Measurements from ENCODE around the gene C11orf98. TPM values are rescaled to one million over a fixed set of nuclear protein-coding genes. Genes with fewer than 3 reads are reported as not detected.

Gene C11orf98
- total RNA-seq, 1 experiment from 2014 or later: 115 TPM

DNA sequence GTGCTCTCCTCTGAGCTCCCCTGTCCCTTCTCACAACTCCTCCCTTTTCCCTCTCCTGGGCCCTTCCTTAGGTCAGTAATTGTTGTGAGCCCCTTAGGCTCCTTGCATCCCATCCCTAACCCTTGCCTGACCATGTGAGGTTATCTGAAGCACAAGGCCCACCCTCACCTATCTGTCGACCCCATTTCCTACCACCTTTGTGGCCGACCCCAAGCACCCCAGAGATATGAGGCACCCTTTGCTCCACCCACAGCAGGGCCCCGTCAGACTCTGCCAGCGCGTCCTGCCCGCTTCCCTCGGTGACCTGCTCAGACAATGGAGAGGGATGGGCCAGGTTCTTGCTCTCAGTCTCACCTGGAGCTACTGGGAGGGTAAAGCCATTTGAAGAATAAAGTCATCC is 43.8 kb upstream of the C11orf98 start:
- intact Hi-C loops (cut with micrococcal nuclease; ENCODE audit: unreplicated experiment): no loop called here
- Histone ChIP-seq H3K9me3 (no peaks in the 10 kb centered on the region), H3K4me1 (peaks cover 23% of the 10 kb centered on the region), H3K27me3 (replicated peaks; ENCODE audit: control insufficient read depth, insufficient read depth, low read length) (no peaks in the 10 kb centered on the region), H3K36me3 (ENCODE audit: control insufficient read depth, insufficient read depth, low read length) (0 out of 2 replicates have a peak, but pooled peaks cover 3% of the 10 kb centered on the region), H3K4me3 (ENCODE audit: low read depth, low read length) (no peak overlapping the region)
- CTCF ChIA-PET: no interaction called here
- POLR2A ChIA-PET: interaction anchor here (1.0 kb wide), 1 partner anchor 19 kb away, joined by 4 read pairs; the partner anchor contains the start of gene TTC9C
- no peak for TF ChIP-seq CTCF (IDR thresholded peaks at IDR 0.05; ENCODE audit: insufficient read depth in 1 of 2, low read depth in 1 of 2, low read length in 1 of 2, severe bottlenecking in 1 of 2, unreplicated experiment in 1 of 2)
- Mint-ChIP-seq H3K9me3 (ENCODE audit: unreplicated experiment) (no peaks in the 10 kb centered on the region), H3K36me3 (ENCODE audit: insufficient read depth, unreplicated experiment) (peaks cover 87% of the 10 kb centered on the region), H3K27me3 (ENCODE audit: insufficient read depth, unreplicated experiment) (no peaks in the 10 kb centered on the region), H3K27ac (ENCODE audit: unreplicated experiment) (no peak overlapping the region), H3K4me3 (ENCODE audit: unreplicated experiment) (no peak overlapping the region), H3K4me1 (ENCODE audit: low read depth, unreplicated experiment) (peaks cover 27% of the 10 kb centered on the region)
- BruUV-seq (replicated peaks): no TSS peak
- DNase-seq: no peak

GRCh38 chr11:62708392-62708791 is 43.4 kb upstream of the C11orf98 start:
- H3K9me3 ChIP-seq: no peaks in the 10 kb centered on the region
- no peak for DNase-seq
- H3K27ac Mint-ChIP-seq (ENCODE audit: unreplicated experiment): peak overlapping the region; percentile 97
- H3K4me3 Mint-ChIP-seq (ENCODE audit: unreplicated experiment): no peak overlapping the region
- H3K9me3 Mint-ChIP-seq (ENCODE audit: unreplicated experiment): no peaks in the 10 kb centered on the region
- H3K36me3 ChIP-seq (ENCODE audit: control insufficient read depth, insufficient read depth, low read length): 0 out of 2 replicates have a peak, but pooled peaks cover 3% of the 10 kb centered on the region
- intact Hi-C loops (cut with micrococcal nuclease; ENCODE audit: unreplicated experiment): no loop called here
- no TSS peak for BruUV-seq (replicated peaks)
- H3K4me1 Mint-ChIP-seq (ENCODE audit: low read depth, unreplicated experiment): peaks cover 23% of the 10 kb centered on the region
- peaks cover 83% of the 10 kb centered on the region for H3K36me3 Mint-ChIP-seq (ENCODE audit: insufficient read depth, unreplicated experiment)
- CTCF ChIA-PET: interaction anchor here (0.5 kb wide), 1 partner anchor 36 kb away, joined by 3 read pairs; no protein-coding TSS in a partner anchor
- no peak overlapping the region for H3K4me3 ChIP-seq (ENCODE audit: low read depth, low read length)
- no peaks in the 10 kb centered on the region for H3K27me3 Mint-ChIP-seq (ENCODE audit: insufficient read depth, unreplicated experiment)
- POLR2A ChIA-PET: interaction anchor here (1.0 kb wide), 1 partner anchor 20 kb away, joined by 4 read pairs; the partner anchor contains the start of gene TTC9C
- no peak for TF ChIP-seq CTCF (IDR thresholded peaks at IDR 0.05; ENCODE audit: insufficient read depth in 1 of 2, low read depth in 1 of 2, low read length in 1 of 2, severe bottlenecking in 1 of 2, unreplicated experiment in 1 of 2)
- no peaks in the 10 kb centered on the region for H3K27me3 ChIP-seq (replicated peaks; ENCODE audit: control insufficient read depth, insufficient read depth, low read length)
- H3K4me1 ChIP-seq: peaks cover 18% of the 10 kb centered on the region

DNA sequence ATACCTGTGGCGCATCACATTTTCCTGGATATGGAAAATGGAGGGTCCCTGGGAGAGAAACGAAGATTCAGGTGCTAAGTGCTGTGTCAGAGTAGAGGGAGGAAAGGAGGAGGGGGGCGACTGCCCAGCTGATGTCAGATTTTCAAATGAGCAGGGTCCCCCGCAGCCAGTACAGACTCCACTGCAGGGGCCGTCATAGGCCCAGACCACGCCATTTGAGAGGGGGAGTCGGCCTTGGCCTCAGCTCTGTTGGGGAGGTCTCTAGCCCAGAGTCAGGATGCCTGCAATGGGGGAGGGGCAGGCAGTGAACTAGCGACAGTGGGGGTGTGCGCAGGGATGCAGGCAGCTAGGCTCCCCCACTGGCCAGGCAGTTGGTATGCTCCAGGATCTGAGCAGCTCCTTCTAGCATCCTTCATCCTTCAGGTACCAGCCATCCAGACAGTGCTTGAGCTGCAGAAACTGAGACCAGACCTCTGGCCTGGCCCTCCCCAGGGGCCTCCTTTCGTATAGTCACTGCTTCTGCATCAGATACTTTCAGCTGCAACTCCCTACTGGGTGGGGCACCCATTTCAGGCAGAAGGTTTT is 42.4 kb upstream of the C11orf98 start, which contains the start of the genes BSCL2 and GNG3:
TSS of gene BSCL2 (minus strand) at position 148 of the 585 bp plus-strand sequence. CDS start 229 bp downstream, outside the sequence.
TSS of gene GNG3 (plus strand) at position 400 of the 585 bp plus-strand sequence. CDS start 620 bp downstream, outside the sequence.
- no peaks in the 10 kb centered on the region for H3K9me3 ChIP-seq
- H3K36me3 ChIP-seq (ENCODE audit: control insufficient read depth, insufficient read depth, low read length): peaks cover 2% of the 10 kb centered on the region; the same call in 1 of the 2 replicates
- peak; percentile 38 to 58 for DNase-seq
- no TSS peak for BruUV-seq (replicated peaks)
- peak within 1 kb of the TSS; percentile 24 for H3K4me3 ChIP-seq (ENCODE audit: low read depth, low read length)
- H3K4me1 Mint-ChIP-seq (ENCODE audit: low read depth, unreplicated experiment): peaks cover 18% of the 10 kb centered on the region
- H3K4me3 Mint-ChIP-seq (ENCODE audit: unreplicated experiment): peak within 1 kb of the TSS; percentile 96
- H3K9me3 Mint-ChIP-seq (ENCODE audit: unreplicated experiment): no peaks in the 10 kb centered on the region
- peaks cover 79% of the 10 kb centered on the region for H3K36me3 Mint-ChIP-seq (ENCODE audit: insufficient read depth, unreplicated experiment)
- H3K4me1 ChIP-seq: peaks cover 9% of the 10 kb centered on the region; the same call in 1 of the 2 replicates
- CTCF ChIA-PET: no interaction called here
- peak within 1 kb of the TSS; percentile 97 for H3K27ac Mint-ChIP-seq (ENCODE audit: unreplicated experiment)
- no peak for TF ChIP-seq CTCF (IDR thresholded peaks at IDR 0.05; ENCODE audit: insufficient read depth in 1 of 2, low read depth in 1 of 2, low read length in 1 of 2, severe bottlenecking in 1 of 2, unreplicated experiment in 1 of 2)
- H3K27me3 Mint-ChIP-seq (ENCODE audit: insufficient read depth, unreplicated experiment): no peaks in the 10 kb centered on the region
- intact Hi-C loops (cut with micrococcal nuclease; ENCODE audit: unreplicated experiment): no loop called here
- no peaks in the 10 kb centered on the region for H3K27me3 ChIP-seq (replicated peaks; ENCODE audit: control insufficient read depth, insufficient read depth, low read length)
- POLR2A ChIA-PET: interaction anchor here (0.6 to 1.8 kb wide), 3 partner anchors 20 to 1630 kb away, joined by 3 to 5 read pairs (median 4); partner anchors contain the start of genes EEF1G and HNRNPUL2

Data from Caco-2 (cell line).